NCI-H2227 treated with DMSO at 0.1 percent for 48 hours (cell line): ENCODE data around the gene BTNL9.
"Not testable (repeated sequence)": the region's sequence is repeated elsewhere in the genome, so short reads cannot be mapped to it uniquely, and the experiment has no call there.

ENCODE experiments used
- DNase-seq: peaks from one replicate; lab custom pipeline; 2025; lab: John Stamatoyannopoulos, UW

BTNL9 gene

DNA sequence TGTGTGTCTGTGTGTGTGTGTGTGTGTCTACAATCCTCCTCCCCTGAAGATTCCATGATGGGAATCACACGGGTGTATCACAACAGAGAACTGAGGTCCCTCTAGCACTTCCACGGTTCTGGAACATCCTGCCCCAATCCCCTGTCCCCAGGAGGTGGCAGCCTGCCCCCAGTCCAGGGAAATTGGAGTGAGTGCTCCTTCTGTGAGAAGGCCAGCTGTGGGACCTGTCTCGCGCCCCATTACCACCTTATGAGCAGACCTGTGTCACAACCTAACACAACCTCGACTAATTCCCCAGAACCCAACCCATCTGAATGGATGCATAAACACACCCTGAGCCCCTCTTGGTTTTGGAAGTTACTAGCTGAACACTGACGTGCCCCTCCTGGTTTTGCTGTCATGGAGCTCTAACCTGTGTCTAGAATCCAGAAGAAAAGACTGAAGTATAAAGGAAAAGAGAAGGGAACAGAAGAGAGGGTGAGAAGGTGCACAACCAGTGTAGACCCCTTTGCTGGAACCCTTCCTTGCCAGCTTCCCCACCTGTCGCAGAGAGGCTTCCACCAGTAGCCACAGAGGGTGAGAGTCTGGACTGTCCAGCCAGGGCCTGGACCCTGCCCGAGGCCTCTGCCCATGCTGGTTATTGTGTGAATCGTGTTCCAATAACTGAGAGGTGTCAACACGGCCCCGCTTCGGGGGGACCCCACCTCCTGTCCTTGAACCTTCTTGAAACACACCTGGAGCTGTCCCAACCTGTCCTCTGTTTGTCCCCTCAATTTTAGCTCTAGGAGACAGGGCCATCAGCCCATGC, 3.4 kb downstream of the BTNL9 start:
- DNase-seq, result no peak

DNA sequence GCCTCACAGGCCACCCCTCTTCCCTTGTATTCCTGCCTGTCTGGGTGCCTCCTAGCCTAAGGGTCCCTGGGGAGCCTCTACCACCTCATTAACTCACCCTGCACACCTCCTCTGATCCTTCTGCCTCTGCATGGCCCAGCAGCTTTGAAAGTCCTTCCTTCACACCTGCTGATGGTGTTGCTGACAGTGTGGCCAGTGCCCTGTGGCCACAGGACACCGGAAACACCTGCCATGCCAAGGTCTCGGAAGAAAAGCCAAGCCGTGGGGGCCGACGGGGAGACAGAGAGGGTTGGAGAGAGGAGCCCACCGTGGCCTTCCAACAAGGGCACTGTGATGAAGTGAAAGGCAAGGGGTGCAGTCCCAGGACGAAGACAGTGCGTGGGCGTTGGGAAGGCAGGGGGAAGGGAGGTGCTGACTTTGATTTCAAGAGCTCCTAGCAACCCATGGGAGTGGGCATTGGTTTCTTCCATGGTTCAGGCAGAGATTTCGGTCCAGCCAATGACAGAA, 4.1 kb downstream of the BTNL9 start:
- DNase-seq, result no peak

DNA sequence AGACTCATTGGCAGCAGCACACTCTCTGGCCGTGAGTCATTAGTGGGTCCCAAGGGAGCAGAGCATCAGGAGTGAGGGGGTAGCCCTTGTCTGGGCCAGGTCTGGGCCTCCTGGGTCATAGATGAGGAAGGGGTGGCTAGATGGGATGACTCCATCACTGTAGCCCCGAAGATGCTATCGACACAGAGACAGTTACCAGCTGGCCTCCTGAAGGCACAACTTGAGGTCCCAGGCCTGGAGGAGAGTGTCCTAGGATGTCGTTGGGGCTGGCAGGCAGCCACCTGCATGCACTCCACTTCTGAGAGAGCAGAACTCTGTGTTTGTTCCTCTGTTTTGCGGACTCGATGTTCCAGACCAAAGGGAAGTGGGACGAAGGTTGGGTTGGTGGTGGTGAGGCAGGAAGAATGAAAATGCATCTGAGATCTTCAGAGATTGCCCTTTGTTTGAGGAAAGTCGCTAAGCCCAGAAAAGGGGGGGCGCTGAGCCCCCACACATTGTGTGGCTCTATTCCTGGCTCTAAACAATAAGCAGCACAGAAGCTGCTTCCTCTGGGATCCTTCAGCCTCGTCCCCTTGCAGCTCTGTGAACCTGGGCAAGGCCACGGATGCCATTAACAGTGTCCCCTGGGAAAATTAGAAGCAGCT, 4.7 kb downstream of the BTNL9 start:
- no peak for DNase-seq

DNA sequence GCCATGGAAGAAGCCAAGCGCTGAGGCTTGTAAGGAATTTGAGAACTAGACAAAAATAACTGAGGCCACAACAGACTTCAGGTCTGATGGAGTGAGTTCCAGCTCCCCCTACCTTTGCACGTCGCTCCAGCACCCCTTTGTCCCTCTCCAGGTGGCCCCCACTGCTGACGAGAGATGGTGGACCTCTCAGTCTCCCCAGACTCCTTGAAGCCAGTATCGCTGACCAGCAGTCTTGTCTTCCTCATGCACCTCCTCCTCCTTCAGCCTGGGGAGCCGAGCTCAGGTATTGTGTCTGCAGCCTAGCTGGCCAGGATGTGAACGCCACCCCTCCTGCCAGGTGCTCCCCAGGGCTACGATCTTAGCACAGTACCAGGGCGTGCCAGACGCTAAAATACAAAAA, 5.2 kb downstream of the BTNL9 start:
- no peak for DNase-seq

DNA sequence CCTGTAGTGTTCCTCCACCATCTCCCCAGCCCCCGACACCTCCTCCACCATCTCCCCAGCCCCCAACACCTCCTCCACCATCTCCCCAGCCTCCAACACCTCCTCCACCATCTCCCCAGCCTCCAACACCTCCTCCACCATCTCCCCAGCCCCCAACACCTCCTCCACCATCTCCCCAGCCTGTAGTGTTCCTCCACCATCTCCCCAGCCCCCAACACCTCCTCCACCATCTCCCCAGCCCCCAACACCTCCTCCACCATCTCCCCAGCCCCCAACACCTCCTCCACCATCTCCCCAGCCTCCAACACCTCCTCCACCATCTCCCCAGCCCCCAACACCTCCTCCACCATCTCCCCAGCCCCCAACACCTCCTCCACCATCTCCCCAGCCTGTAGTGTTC, 5.8 kb downstream of the BTNL9 start:
- DNase-seq, result not testable (repeated sequence)

GRCh38 chr5:181047288-181047687, 7.2 kb downstream of the BTNL9 start:
- DNase-seq, result no peak

GRCh38 chr5:181047921-181048320, 7.9 kb downstream of the BTNL9 start:
- no peak for DNase-seq

DNA sequence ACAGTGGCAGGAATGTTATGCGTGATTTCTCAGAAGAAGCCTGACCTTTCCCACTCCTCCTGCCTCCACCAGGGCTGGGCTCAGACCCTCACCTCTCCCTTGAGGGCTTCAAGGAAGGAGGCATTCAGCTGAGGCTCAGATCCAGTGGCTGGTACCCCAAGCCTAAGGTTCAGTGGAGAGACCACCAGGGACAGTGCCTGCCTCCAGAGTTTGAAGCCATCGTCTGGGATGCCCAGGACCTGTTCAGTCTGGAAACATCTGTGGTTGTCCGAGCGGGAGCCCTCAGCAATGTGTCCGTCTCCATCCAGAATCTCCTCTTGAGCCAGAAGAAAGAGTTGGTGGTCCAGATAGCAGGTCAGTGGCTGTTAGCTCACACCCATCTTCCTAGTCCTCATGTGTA, 9.9 kb downstream of the BTNL9 start:
- no peak for DNase-seq

DNA sequence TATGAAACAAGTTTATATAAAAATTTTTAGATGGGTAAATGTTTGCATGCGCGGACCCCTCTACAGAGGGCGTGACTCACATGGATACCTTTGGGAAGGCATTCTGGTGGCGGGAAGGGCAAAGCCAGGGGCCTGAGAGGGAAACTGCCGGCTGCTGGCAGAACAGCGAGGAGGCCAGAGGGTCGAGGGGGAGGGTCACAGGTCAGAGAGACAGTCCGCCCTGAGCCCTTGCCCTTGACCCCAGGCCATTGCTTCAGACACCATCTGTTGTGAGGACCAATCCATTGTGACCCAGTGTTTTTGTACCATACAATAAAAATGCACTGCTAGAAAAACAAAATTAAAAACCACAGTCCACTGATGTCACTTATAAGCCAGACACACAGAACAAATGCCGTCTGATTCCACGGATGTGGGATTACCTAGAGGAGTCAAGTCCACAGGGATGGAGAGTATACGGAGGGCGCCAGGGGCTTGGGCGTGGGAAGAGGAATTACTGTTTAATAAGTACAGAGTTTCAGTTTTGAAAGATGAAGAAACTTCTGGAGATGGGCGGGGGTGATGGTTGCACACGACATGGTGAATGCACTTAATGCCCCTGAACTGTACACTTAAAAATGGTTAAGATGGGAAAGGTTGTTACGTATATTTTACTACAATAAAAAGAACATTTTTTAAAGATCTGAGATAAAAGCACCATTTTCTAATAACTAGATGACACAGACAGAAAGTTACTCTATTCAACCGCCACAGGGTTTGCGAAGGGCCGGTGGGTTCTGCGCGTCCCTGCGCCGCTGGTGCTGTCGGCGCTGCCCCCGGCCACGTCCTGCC, 12.0 kb downstream of the BTNL9 start:
- DNase-seq, result no peak

DNA sequence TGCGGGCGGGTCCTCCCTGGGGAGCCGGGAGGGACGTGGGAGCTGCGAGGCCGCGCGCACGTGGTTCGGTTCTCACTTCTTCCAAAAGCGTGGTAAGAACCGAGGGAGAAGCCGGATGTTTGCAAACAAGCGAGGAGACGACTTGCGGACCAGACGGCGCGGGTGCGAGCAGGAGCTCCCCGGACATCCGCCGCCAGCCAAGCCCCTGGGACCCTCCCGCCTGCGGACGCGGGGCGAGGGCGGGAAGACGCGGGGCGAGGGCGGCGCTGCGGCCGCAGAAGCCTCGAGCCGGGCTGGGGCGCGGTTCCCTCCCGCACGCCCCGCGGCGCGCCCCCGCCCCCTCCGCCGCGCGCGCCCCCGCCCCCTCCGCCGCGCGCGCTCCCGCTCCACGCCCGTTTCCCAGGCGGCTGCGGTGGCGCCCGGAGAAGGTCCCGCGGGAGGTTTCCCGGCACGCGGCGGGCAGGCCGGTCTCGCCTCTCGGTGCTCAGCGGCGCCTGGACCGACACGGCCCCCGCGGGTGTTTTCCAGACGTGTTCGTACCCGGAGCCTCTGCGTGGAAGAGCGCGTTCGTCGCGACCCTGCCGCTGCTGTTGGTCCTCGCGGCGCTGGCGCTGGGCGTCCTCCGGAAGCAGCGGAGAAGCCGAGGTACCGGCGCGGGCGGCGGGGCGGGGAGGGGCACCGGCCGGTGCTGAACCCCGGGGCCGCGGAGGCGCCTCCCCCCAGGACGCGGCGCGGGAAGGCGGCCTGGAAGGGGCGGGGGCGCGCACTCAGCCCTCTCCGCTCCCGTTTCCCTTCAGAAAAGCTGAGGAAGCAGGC, 12.8 kb downstream of the BTNL9 start:
- no peak for DNase-seq

- no peak for DNase-seq
Observed at GRCh38 chr5:181053488-181054121, 13.5 kb downstream of the BTNL9 start.

DNA sequence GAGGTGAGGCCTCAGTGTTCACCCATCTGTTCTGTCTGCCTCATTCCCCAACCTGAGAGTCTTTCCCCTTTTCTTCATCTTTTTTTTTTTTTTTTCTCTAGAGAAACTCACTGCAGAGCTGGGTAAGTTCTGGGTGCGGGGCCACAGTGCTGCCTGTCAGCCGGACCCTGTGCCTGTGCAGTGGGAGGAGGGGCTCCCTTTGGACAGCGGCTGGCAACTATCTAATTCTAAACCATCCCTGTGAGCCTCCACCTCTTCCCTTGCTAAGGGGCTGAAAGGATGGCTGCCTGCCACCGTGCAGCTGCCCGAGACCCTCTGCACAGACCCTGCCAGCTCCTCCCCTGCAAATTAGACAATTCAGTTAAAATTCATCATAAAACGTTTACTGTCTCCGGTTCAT, 14.1 kb downstream of the BTNL9 start:
- DNase-seq, result no peak

DNA sequence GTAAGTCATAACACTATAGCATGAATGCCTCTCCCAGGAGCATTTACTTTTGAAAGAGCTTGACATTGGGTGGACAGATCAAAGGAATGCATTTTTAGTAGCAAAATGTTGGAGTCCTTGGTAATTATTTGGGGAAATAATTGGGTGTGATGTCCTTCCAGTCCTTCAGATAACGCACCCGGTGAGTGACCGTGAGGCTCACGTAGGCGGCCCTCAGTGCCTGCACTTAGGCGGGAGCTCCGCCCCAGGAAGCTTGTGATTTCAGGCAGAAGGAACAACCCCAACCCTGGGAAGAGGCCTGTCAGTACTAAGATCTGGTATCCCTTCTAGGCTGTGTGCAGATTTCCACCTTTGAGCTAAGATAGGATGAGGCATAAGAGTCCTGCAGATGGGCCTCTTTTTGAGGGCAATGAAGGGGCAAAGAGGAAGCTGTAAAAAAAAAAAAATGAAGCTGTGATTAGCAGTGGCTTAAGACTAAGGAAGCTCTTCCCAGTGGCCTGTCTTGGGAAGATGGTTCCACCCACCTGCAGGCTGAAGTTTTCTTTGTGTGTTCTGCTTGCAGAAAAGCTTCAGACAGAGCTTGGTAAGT, 14.9 kb downstream of the BTNL9 start:
- no peak for DNase-seq

DNA sequence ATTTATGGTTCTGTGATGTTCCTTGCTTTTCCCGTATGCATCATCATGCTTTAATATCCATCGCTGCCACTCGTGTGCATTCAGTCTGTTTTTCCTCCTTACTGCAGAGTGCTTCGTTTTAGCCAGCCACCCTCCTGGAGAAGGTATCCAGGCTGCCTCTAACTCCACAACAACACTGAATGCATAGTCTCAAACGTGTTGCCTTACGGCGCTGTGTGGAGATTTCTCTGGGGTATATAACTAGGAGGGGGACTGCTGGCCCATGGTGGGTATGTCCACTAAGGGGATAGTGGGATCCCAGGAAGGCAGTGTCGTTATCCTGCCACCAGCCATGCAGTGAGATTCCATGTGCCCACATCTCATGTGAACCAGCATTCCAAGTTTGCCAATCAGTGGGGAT, 16.4 kb downstream of the BTNL9 start:
- DNase-seq, result no peak

- no peak for DNase-seq
Observed at GRCh38 chr5:181058321-181058720, 18.3 kb downstream of the BTNL9 start.

GRCh38 chr5:181058786-181059296, 18.8 kb downstream of the BTNL9 start:
- no peak for DNase-seq

- no peak for DNase-seq
Observed at GRCh38 chr5:181059297-181060230, 19.5 kb downstream of the BTNL9 start.

DNA sequence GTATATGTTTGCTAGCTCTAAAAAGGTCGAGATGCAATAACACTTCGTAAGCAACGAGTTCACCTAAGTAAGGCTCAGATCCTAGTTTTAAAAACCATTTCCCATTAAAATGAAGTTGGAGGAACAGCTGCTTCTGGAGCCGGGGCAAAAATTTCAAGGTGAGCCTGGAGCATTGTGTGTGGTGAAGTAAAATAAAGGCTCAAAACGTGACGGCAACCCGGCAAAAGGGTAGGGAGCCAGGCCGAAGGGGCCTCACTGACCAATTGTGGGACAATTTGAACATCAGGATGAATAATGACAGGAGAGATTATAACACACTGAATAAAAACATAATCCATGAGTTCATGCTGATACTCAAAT, 20.1 kb downstream of the BTNL9 start:
- DNase-seq, result no peak

GRCh38 chr5:181060924-181061323, 20.9 kb downstream of the BTNL9 start:
- DNase-seq, result no peak

DNA sequence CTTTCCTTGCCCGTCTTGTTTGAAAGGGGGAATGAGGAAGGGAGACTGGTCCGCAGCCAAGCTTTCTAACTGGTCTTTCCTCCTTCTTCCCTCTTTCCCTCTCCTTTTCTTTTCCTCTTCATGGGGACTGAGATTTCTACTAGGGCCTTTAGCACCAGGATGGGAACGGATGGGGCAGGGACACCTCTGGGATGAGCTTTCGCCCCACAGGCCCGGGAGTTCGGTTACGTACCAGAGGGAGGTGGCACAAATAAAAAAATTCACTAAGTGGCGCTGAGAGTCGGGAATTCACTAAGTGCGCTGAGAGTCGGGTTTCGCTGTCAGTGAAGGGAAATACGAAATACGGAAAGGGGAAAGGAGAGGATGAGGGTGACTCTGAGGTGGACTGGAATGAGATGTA, 21.6 kb downstream of the BTNL9 start:
- DNase-seq, result no peak
